ENCODE measurements around the gene TBL3.

Gene TBL3

GRCh38 chr16:1987198-1987597, 15.3 kb downstream of the TBL3 start:
- TF ChIP-seq TAF1 (IDR thresholded peaks at IDR 0.05; ENCODE audit: borderline replicate concordance, insufficient read depth, low read length) (no peak), SIN3A (IDR thresholded peaks at IDR 0.05; ENCODE audit: borderline replicate concordance, insufficient read depth, low read length) (no peak), FOXP2 (optimal IDR thresholded peaks at IDR 0.05; ENCODE audit: borderline replicate concordance, extremely low read depth, extremely low read length, insufficient read depth) (no peak), POLR2AphosphoS5 (IDR thresholded peaks at IDR 0.05; ENCODE audit: low read depth, low read length) (no peak)
- TF ChIP-seq, protein P1, sequence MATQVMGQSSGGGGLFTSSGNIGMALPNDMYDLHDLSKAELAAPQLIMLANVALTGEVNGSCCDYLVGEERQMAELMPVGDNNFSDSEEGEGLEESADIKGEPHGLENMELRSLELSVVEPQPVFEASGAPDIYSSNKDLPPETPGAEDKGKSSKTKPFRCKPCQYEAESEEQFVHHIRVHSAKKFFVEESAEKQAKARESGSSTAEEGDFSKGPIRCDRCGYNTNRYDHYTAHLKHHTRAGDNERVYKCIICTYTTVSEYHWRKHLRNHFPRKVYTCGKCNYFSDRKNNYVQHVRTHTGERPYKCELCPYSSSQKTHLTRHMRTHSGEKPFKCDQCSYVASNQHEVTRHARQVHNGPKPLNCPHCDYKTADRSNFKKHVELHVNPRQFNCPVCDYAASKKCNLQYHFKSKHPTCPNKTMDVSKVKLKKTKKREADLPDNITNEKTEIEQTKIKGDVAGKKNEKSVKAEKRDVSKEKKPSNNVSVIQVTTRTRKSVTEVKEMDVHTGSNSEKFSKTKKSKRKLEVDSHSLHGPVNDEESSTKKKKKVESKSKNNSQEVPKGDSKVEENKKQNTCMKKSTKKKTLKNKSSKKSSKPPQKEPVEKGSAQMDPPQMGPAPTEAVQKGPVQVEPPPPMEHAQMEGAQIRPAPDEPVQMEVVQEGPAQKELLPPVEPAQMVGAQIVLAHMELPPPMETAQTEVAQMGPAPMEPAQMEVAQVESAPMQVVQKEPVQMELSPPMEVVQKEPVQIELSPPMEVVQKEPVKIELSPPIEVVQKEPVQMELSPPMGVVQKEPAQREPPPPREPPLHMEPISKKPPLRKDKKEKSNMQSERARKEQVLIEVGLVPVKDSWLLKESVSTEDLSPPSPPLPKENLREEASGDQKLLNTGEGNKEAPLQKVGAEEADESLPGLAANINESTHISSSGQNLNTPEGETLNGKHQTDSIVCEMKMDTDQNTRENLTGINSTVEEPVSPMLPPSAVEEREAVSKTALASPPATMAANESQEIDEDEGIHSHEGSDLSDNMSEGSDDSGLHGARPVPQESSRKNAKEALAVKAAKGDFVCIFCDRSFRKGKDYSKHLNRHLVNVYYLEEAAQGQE (IDR thresholded peaks at IDR 0.05; ENCODE audit: insufficient read depth in 1 of 2, low read depth in 2 of 2, low read length in 2 of 2), result no peak

GRCh38 chr16:1989209-1990100, 17.6 kb downstream of the TBL3 start, which contains the start of gene SYNGR3:
TSS of gene SYNGR3 (plus strand) at chr16:1989970. CDS start at chr16:1990103, 133 bp downstream.
- no peak for TF ChIP-seq SIN3A (IDR thresholded peaks at IDR 0.05; ENCODE audit: borderline replicate concordance, insufficient read depth, low read length)
- no peak for TF ChIP-seq FOXP2 (optimal IDR thresholded peaks at IDR 0.05; ENCODE audit: borderline replicate concordance, extremely low read depth, extremely low read length, insufficient read depth)
- no peak for TF ChIP-seq POLR2AphosphoS5 (IDR thresholded peaks at IDR 0.05; ENCODE audit: low read depth, low read length)
- no peak for TF ChIP-seq TAF1 (IDR thresholded peaks at IDR 0.05; ENCODE audit: borderline replicate concordance, insufficient read depth, low read length)
- TF ChIP-seq, protein P1 (IDR thresholded peaks at IDR 0.05; ENCODE audit: insufficient read depth in 1 of 2, low read depth in 2 of 2, low read length in 2 of 2), result no peak

GRCh38 chr16:1990101-1990350, 18.2 kb downstream of the TBL3 start:
- TF ChIP-seq SIN3A (IDR thresholded peaks at IDR 0.05; ENCODE audit: borderline replicate concordance, insufficient read depth, low read length), result no peak
- no peak for TF ChIP-seq FOXP2 (optimal IDR thresholded peaks at IDR 0.05; ENCODE audit: borderline replicate concordance, extremely low read depth, extremely low read length, insufficient read depth)
- no peak for TF ChIP-seq POLR2AphosphoS5 (IDR thresholded peaks at IDR 0.05; ENCODE audit: low read depth, low read length)

GRCh38 chr16:1990351-1991134, 18.7 kb downstream of the TBL3 start:
- TF ChIP-seq SIN3A (IDR thresholded peaks at IDR 0.05; ENCODE audit: borderline replicate concordance, insufficient read depth, low read length) (no peak), TAF1 (IDR thresholded peaks at IDR 0.05; ENCODE audit: borderline replicate concordance, insufficient read depth, low read length) (no peak), FOXP2 (optimal IDR thresholded peaks at IDR 0.05; ENCODE audit: borderline replicate concordance, extremely low read depth, extremely low read length, insufficient read depth) (no peak)

- TF ChIP-seq POLR2AphosphoS5 (IDR thresholded peaks at IDR 0.05; ENCODE audit: low read depth, low read length), result no peak
- TF ChIP-seq SIN3A (IDR thresholded peaks at IDR 0.05; ENCODE audit: borderline replicate concordance, insufficient read depth, low read length), result no peak
- TF ChIP-seq, protein P1 (IDR thresholded peaks at IDR 0.05; ENCODE audit: insufficient read depth in 1 of 2, low read depth in 2 of 2, low read length in 2 of 2), result no peak
- no peak for TF ChIP-seq TAF1 (IDR thresholded peaks at IDR 0.05; ENCODE audit: borderline replicate concordance, insufficient read depth, low read length)
- no peak for TF ChIP-seq FOXP2 (optimal IDR thresholded peaks at IDR 0.05; ENCODE audit: borderline replicate concordance, extremely low read depth, extremely low read length, insufficient read depth)
Observed at GRCh38 chr16:1991135-1991551, 19.3 kb downstream of the TBL3 start.
